ENCODE data around the gene ABCG1. TPM values are rescaled to one million over a fixed set of nuclear protein-coding genes. Genes with fewer than 3 reads are reported as not detected.
"Not testable (repeated sequence)": the region's sequence is repeated elsewhere in the genome, so short reads cannot be mapped to it uniquely, and the experiment has no call there.

The ABCG1 gene
- total and polyA plus RNA-seq, 3 experiments from 2014 or later, result 3.7 to 15.7 (median 3.8) TPM

- H3K4me1 Mint-ChIP-seq, result no peaks in the 10 kb centered on the region
- POLR2A ChIA-PET, result no interaction called here
- H3K36me3 ChIP-seq (ENCODE audit: insufficient read depth, low read length), result no peaks in the 10 kb centered on the region
Observed at GRCh38 chr21:42179316-42179715, 39.6 kb upstream of the ABCG1 start.

GRCh38 chr21:42180001-42180400 lies 38.9 kb upstream of the ABCG1 start:
- H3K27me3 Mint-ChIP-seq; DNase-seq; H3K27ac ChIP-seq (ENCODE audit: low read depth, low read length); H3K27ac Mint-ChIP-seq; H3K36me3 ChIP-seq (ENCODE audit: insufficient read depth, low read length); H3K4me1 Mint-ChIP-seq; H3K9me3 ChIP-seq (ENCODE audit: low read length); H3K4me3 Mint-ChIP-seq; H3K9me3 Mint-ChIP-seq; H3K4me3 ChIP-seq (ENCODE audit: low read length); H3K36me3 Mint-ChIP-seq; POLR2A ChIA-PET; H3K27me3 ChIP-seq (ENCODE audit: insufficient read depth, low read length, poor library complexity, severe bottlenecking): not testable (repeated sequence)
- CTCF ChIA-PET, result interaction anchor here (0.9 kb wide), 1 partner anchor 13 kb away, joined by 3 read pairs; no protein-coding TSS in a partner anchor
- H3K4me1 ChIP-seq (ENCODE audit: insufficient read depth, low read length), result peaks cover 17% of the 10 kb centered on the region

More at GRCh38 chr21:42179316-42179715, 39.6 kb upstream of the ABCG1 start:
- Histone ChIP-seq H3K4me3 (ENCODE audit: low read length) (no peak overlapping the region), H3K27me3 (ENCODE audit: insufficient read depth, low read length, poor library complexity, severe bottlenecking) (no peaks in the 10 kb centered on the region), H3K9me3 (ENCODE audit: low read length) (no peaks in the 10 kb centered on the region), H3K27ac (ENCODE audit: low read depth, low read length) (no peak overlapping the region), H3K4me1 (ENCODE audit: insufficient read depth, low read length) (peaks cover 11% of the 10 kb centered on the region)
- no peaks in the 10 kb centered on the region for H3K36me3 Mint-ChIP-seq
- no peak overlapping the region for H3K27ac Mint-ChIP-seq
- H3K4me3 Mint-ChIP-seq, result no peak overlapping the region
- DNase-seq, result no peak
- peaks cover 0 to 2% of the 10 kb centered on the region in 2 donors for H3K27me3 Mint-ChIP-seq
- no peaks in the 10 kb centered on the region for H3K9me3 Mint-ChIP-seq
- CTCF ChIA-PET, result interaction anchor here (0.9 kb wide), 1 partner anchor 14 kb away, joined by 3 read pairs; no protein-coding TSS in a partner anchor

- peak overlapping the region in 1 of 8 donors; percentile 79 for H3K27ac Mint-ChIP-seq
- H3K27me3 ChIP-seq (ENCODE audit: insufficient read depth, low read length, poor library complexity, severe bottlenecking), result no peaks in the 10 kb centered on the region
- no peaks in the 10 kb centered on the region for H3K9me3 Mint-ChIP-seq
- H3K4me1 ChIP-seq (ENCODE audit: insufficient read depth, low read length), result peaks cover 43% of the 10 kb centered on the region
- H3K9me3 ChIP-seq (ENCODE audit: low read length), result peaks cover 3% of the 10 kb centered on the region
- H3K4me1 Mint-ChIP-seq, result peaks cover 26 to 27% (median 27%) of the 10 kb centered on the region in 3 donors
- no peak overlapping the region for H3K27ac ChIP-seq (ENCODE audit: low read depth, low read length)
- H3K4me3 ChIP-seq (ENCODE audit: low read length), result no peak overlapping the region
- H3K36me3 ChIP-seq (ENCODE audit: insufficient read depth, low read length), result no peaks in the 10 kb centered on the region
- peaks cover 0 to 2% of the 10 kb centered on the region in 2 donors for H3K27me3 Mint-ChIP-seq
- DNase-seq, result no peak
- no peak overlapping the region for H3K4me3 Mint-ChIP-seq
- ChIA-PET POLR2A (no interaction called here), CTCF (interaction anchor here (1.2 kb wide), 1 partner anchor 38 kb away, joined by 3 read pairs; no protein-coding TSS in a partner anchor)
- peaks cover 0 to 4% (median 0%) of the 10 kb centered on the region in 3 donors for H3K36me3 Mint-ChIP-seq
Observed at GRCh38 chr21:42182713-42183371, 36.1 kb upstream of the ABCG1 start.

DNA sequence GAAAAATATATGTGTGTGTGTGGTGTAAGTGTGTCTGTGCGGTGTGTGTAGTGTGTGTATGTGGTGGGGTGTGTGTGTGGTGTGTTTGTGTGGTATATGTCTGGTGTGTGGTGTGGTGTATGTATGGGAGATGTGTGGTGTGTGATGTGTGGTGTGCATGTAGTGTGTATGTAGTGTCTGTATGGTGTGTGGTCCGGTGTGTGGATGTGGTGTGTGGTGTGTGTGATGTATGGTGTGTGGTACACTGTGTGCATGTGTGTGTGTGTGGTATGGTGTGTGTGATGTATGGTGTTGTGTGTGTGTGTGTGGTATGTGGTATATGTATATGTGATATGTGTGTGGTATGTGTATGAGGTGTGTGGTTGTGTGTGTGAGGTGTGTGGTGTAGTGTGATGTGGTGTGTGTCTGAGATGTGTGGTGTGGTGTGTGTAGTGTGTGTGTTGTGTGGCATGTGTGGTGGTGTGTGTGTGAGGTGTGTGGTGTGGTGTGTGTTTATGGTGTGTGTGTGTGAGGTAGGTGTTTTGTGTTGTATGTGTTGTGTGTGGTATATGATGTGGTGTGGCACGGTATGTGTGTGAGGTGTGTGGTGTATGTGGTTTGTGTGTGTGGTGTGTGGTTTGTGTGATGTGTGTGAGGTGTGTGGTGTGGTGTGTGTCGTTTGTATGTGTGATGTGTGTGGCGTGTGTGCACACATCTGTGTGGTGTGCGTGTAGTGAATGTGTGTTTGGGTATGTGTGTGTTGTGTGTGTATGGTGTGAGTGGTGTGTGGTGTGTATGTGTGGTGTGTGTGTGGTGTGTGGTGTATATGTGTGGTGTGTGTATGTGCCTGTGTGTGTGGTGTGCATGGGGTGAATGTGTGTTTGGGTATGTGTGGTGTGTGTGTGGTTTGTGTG lies 35.3 kb upstream of the ABCG1 start:
- Mint-ChIP-seq H3K4me3 (no peak overlapping the region), H3K36me3 (peaks cover 0 to 4% (median 0%) of the 10 kb centered on the region in 3 donors), H3K9me3 (no peaks in the 10 kb centered on the region), H3K4me1 (peaks cover 34 to 35% (median 34%) of the 10 kb centered on the region in 3 donors), H3K27me3 (peaks cover 0 to 5% of the 10 kb centered on the region in 2 donors), H3K27ac (no peak overlapping the region)
- peaks cover 3% of the 10 kb centered on the region for H3K9me3 ChIP-seq (ENCODE audit: low read length)
- ChIA-PET POLR2A (no interaction called here), CTCF (interaction anchor here (1.2 kb wide), 1 partner anchor 39 kb away, joined by 3 read pairs; no protein-coding TSS in a partner anchor)
- H3K36me3 ChIP-seq (ENCODE audit: insufficient read depth, low read length), result no peaks in the 10 kb centered on the region
- no peak overlapping the region for H3K4me3 ChIP-seq (ENCODE audit: low read length)
- H3K4me1 ChIP-seq (ENCODE audit: insufficient read depth, low read length), result peaks cover 49% of the 10 kb centered on the region
- DNase-seq, result no peak
- no peaks in the 10 kb centered on the region for H3K27me3 ChIP-seq (ENCODE audit: insufficient read depth, low read length, poor library complexity, severe bottlenecking)
- no peak overlapping the region for H3K27ac ChIP-seq (ENCODE audit: low read depth, low read length)

GRCh38 chr21:42186591-42186990 lies 32.3 kb upstream of the ABCG1 start:
- no peaks in the 10 kb centered on the region for H3K9me3 Mint-ChIP-seq
- Histone ChIP-seq H3K4me1 (ENCODE audit: insufficient read depth, low read length) (peaks cover 79% of the 10 kb centered on the region), H3K36me3 (ENCODE audit: insufficient read depth, low read length) (no peaks in the 10 kb centered on the region), H3K27me3 (ENCODE audit: insufficient read depth, low read length, poor library complexity, severe bottlenecking) (no peaks in the 10 kb centered on the region), H3K9me3 (ENCODE audit: low read length) (peaks cover 3% of the 10 kb centered on the region), H3K4me3 (ENCODE audit: low read length) (no peak overlapping the region), H3K27ac (ENCODE audit: low read depth, low read length) (no peak overlapping the region)
- ChIA-PET POLR2A (interaction anchor here (2.6 kb wide), 1 partner anchor 33 kb away, joined by 22 read pairs; the partner anchor contains the start of gene ABCG1), CTCF (interaction anchor here (1.0 kb wide), 1 partner anchor 46 kb away, joined by 3 read pairs; no protein-coding TSS in a partner anchor)
- DNase-seq, result no peak
- H3K27me3 Mint-ChIP-seq, result peaks cover 0 to 3% of the 10 kb centered on the region in 2 donors
- peaks cover 0 to 4% (median 0%) of the 10 kb centered on the region in 3 donors for H3K36me3 Mint-ChIP-seq
- H3K4me3 Mint-ChIP-seq, result peak overlapping the region in 4 of 7 donors; percentile 28 to 70 (median 49)
- H3K4me1 Mint-ChIP-seq, result peaks cover 55 to 63% (median 62%) of the 10 kb centered on the region in 3 donors
- peak overlapping the region; percentile 85 to 98 (median 96) for H3K27ac Mint-ChIP-seq

- Histone ChIP-seq H3K27me3 (ENCODE audit: insufficient read depth, low read length, poor library complexity, severe bottlenecking) (no peaks in the 10 kb centered on the region), H3K4me3 (ENCODE audit: low read length) (peak overlapping the region; percentile 38)
- peaks cover 70 to 79% (median 77%) of the 10 kb centered on the region in 3 donors for H3K4me1 Mint-ChIP-seq
Observed at GRCh38 chr21:42187976-42188653, 30.8 kb upstream of the ABCG1 start.

GRCh38 chr21:42188663-42189062 lies 30.3 kb upstream of the ABCG1 start:
- H3K9me3 Mint-ChIP-seq, result no peaks in the 10 kb centered on the region
- POLR2A ChIA-PET, result interaction anchor here (0.5 to 2.6 kb wide), 6 partner anchors 10 to 184 kb away, joined by 3 to 22 read pairs (median 4); partner anchors contain the start of gene ABCG1
- H3K27ac Mint-ChIP-seq, result peak overlapping the region; percentile 85 to 98 (median 98)
- Histone ChIP-seq H3K36me3 (ENCODE audit: insufficient read depth, low read length) (no peaks in the 10 kb centered on the region), H3K4me1 (ENCODE audit: insufficient read depth, low read length) (peaks cover 95% of the 10 kb centered on the region), H3K27ac (ENCODE audit: low read depth, low read length) (no peak overlapping the region), H3K4me3 (ENCODE audit: low read length) (peak overlapping the region; percentile 38), H3K27me3 (ENCODE audit: insufficient read depth, low read length, poor library complexity, severe bottlenecking) (no peaks in the 10 kb centered on the region), H3K9me3 (ENCODE audit: low read length) (peaks cover 3% of the 10 kb centered on the region)
- H3K4me3 Mint-ChIP-seq, result peak overlapping the region; percentile 34 to 83 (median 75)
- peaks cover 76 to 84% (median 82%) of the 10 kb centered on the region in 3 donors for H3K4me1 Mint-ChIP-seq
- CTCF ChIA-PET, result interaction anchor here (0.9 to 1.9 kb wide), 5 partner anchors 8 to 70 kb away, joined by 3 to 6 read pairs (median 4); no protein-coding TSS in a partner anchor
- H3K27me3 Mint-ChIP-seq, result peaks cover 0 to 3% of the 10 kb centered on the region in 2 donors
- DNase-seq, result no peak
- peaks cover 0 to 4% (median 0%) of the 10 kb centered on the region in 3 donors for H3K36me3 Mint-ChIP-seq

More at GRCh38 chr21:42187976-42188653, 30.8 kb upstream of the ABCG1 start:
- H3K36me3 ChIP-seq (ENCODE audit: insufficient read depth, low read length), result no peaks in the 10 kb centered on the region
- peak overlapping the region; percentile 85 to 98 (median 98) for H3K27ac Mint-ChIP-seq
- H3K36me3 Mint-ChIP-seq, result peaks cover 0 to 4% (median 0%) of the 10 kb centered on the region in 3 donors
- H3K4me1 ChIP-seq (ENCODE audit: insufficient read depth, low read length), result peaks cover 94% of the 10 kb centered on the region
- no peaks in the 10 kb centered on the region for H3K9me3 Mint-ChIP-seq
- CTCF ChIA-PET, result interaction anchor here (0.9 to 1.9 kb wide), 5 partner anchors 9 to 70 kb away, joined by 3 to 6 read pairs (median 4); no protein-coding TSS in a partner anchor
- peak overlapping the region; percentile 34 to 83 (median 75) for H3K4me3 Mint-ChIP-seq
- DNase-seq, result peak; percentile 69 to 91 (median 86)
- H3K9me3 ChIP-seq (ENCODE audit: low read length), result peaks cover 3% of the 10 kb centered on the region
- peak overlapping the region; percentile 58 for H3K27ac ChIP-seq (ENCODE audit: low read depth, low read length)
- H3K27me3 Mint-ChIP-seq, result peaks cover 0 to 3% of the 10 kb centered on the region in 2 donors
- POLR2A ChIA-PET, result interaction anchor here (0.5 to 2.6 kb wide), 7 partner anchors 11 to 183 kb away, joined by 3 to 22 read pairs (median 4); partner anchors contain the start of gene ABCG1
